ENCODE measurements around the gene C10orf90.

Gene C10orf90

DNA sequence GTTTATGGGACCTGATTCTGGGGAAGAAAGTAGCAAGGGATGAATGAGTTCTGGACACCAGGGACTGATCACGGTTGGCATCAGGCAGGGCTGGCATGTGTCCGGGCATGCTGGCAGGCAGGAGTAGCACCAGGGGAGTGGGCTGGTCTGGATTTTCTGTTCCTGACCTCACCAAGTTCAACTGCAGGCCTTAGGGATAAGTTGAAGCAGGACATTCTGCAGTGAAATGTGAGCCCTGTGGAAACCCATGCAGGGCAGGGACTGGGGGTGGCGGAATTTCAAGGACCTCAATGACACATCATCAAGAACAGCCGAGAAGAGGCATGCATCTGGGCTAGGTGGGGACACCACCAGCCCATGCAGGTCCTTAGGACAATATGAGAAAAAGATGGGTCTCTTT, 202.0 kb downstream of the C10orf90 start:
- H3K27me3 ChIP-seq (ENCODE audit: insufficient read depth, low read length) = no peaks in the 10 kb centered on the region
- no peak for TF ChIP-seq EZH2 (IDR thresholded peaks at IDR 0.05; ENCODE audit: borderline replicate concordance, low read length)
- TF ChIP-seq, protein P1, sequence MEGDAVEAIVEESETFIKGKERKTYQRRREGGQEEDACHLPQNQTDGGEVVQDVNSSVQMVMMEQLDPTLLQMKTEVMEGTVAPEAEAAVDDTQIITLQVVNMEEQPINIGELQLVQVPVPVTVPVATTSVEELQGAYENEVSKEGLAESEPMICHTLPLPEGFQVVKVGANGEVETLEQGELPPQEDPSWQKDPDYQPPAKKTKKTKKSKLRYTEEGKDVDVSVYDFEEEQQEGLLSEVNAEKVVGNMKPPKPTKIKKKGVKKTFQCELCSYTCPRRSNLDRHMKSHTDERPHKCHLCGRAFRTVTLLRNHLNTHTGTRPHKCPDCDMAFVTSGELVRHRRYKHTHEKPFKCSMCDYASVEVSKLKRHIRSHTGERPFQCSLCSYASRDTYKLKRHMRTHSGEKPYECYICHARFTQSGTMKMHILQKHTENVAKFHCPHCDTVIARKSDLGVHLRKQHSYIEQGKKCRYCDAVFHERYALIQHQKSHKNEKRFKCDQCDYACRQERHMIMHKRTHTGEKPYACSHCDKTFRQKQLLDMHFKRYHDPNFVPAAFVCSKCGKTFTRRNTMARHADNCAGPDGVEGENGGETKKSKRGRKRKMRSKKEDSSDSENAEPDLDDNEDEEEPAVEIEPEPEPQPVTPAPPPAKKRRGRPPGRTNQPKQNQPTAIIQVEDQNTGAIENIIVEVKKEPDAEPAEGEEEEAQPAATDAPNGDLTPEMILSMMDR (IDR thresholded peaks at IDR 0.05; ENCODE audit: low read length) = no peak
- no peak overlapping the region for H2AFZ ChIP-seq (ENCODE audit: low read length)
- H3K9me2 ChIP-seq (ENCODE audit: low read depth, low read length) = no peaks in the 10 kb centered on the region
- H3K9ac ChIP-seq (ENCODE audit: low read length) = no peak overlapping the region
- no peaks in the 10 kb centered on the region for H4K20me1 ChIP-seq (ENCODE audit: insufficient read depth, low read length)
- H3F3A ChIP-seq (ENCODE audit: insufficient read depth, low read length) = no peaks in the 10 kb centered on the region
- no peaks in the 10 kb centered on the region for H3K79me2 ChIP-seq (ENCODE audit: insufficient read depth, low read length)
- no peaks in the 10 kb centered on the region for H3K4me1 ChIP-seq (ENCODE audit: insufficient read depth, low read length, severe bottlenecking)
- H3K36me3 ChIP-seq (ENCODE audit: insufficient read depth, low read length) = no peaks in the 10 kb centered on the region
- no peaks in the 10 kb centered on the region for H3K9me3 ChIP-seq (ENCODE audit: low read length)
- no peak overlapping the region for H3K4me2 ChIP-seq (ENCODE audit: low read length)
- no peak overlapping the region for H3K4me3 ChIP-seq (ENCODE audit: low read depth, low read length, poor library complexity, severe bottlenecking)
- H3K27ac ChIP-seq (ENCODE audit: low read depth, low read length, poor library complexity, severe bottlenecking) = no peak overlapping the region

DNA sequence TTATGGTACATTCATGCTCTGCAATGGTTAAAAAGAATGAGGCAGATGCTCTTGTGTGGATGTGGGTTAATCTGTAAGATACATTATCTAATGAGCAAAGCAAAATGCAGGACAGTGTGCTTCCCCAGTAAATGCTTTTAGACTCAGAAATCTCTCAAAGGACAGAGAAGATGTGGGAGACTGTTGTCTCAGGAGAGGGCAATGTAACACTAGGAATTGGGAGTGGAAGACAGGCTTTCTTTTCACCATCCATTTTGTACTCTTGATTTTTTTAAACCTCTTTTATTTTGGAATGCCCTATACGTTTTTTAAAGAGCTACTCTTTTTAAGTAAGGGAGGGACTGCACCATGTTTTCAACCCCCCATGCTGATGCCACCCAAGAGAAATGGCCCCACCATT, 204.7 kb downstream of the C10orf90 start:
- Histone ChIP-seq H3F3A (ENCODE audit: insufficient read depth, low read length) (no peaks in the 10 kb centered on the region), H2AFZ (ENCODE audit: low read length) (no peak overlapping the region), H3K79me2 (ENCODE audit: insufficient read depth, low read length) (no peaks in the 10 kb centered on the region), H3K4me3 (ENCODE audit: low read depth, low read length, poor library complexity, severe bottlenecking) (no peak overlapping the region), H3K9ac (ENCODE audit: low read length) (no peak overlapping the region), H3K4me1 (ENCODE audit: insufficient read depth, low read length, severe bottlenecking) (no peaks in the 10 kb centered on the region), H3K9me2 (ENCODE audit: low read depth, low read length) (no peaks in the 10 kb centered on the region), H3K36me3 (ENCODE audit: insufficient read depth, low read length) (no peaks in the 10 kb centered on the region), H3K4me2 (ENCODE audit: low read length) (no peak overlapping the region), H4K20me1 (ENCODE audit: insufficient read depth, low read length) (no peaks in the 10 kb centered on the region), H3K9me3 (ENCODE audit: low read length) (no peaks in the 10 kb centered on the region), H3K27me3 (ENCODE audit: insufficient read depth, low read length) (no peaks in the 10 kb centered on the region), H3K27ac (ENCODE audit: low read depth, low read length, poor library complexity, severe bottlenecking) (no peak overlapping the region)
- no peak for TF ChIP-seq EZH2 (IDR thresholded peaks at IDR 0.05; ENCODE audit: borderline replicate concordance, low read length)
- TF ChIP-seq, protein P1 (IDR thresholded peaks at IDR 0.05; ENCODE audit: low read length) = no peak

DNA sequence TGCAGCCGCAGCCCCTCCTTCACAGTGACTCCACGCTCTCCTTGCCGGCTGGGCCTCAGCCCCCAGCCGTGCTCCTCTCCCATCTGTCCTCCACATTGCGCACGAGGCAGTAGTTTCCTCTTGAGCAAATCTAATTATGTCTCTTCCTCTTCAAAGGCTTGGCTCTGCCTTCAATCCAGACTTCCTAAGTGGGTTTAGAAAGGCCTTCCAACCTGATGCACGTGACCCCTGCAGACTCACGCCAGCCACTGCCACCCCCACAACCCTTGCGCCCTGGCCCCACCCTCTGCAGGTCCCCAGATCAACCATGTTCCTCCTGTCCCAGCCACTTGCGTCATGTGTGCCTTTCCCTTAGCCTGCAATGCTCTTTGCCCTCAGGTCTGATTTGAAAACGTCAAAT, 207.2 kb downstream of the C10orf90 start:
- no peaks in the 10 kb centered on the region for H3K36me3 ChIP-seq (ENCODE audit: insufficient read depth, low read length)
- no peaks in the 10 kb centered on the region for H3F3A ChIP-seq (ENCODE audit: insufficient read depth, low read length)
- TF ChIP-seq EZH2 (IDR thresholded peaks at IDR 0.05; ENCODE audit: borderline replicate concordance, low read length) = no peak
- TF ChIP-seq, protein P1 (IDR thresholded peaks at IDR 0.05; ENCODE audit: low read length) = no peak
- H3K9me2 ChIP-seq (ENCODE audit: low read depth, low read length) = no peaks in the 10 kb centered on the region
- no peaks in the 10 kb centered on the region for H4K20me1 ChIP-seq (ENCODE audit: insufficient read depth, low read length)
- no peaks in the 10 kb centered on the region for H3K79me2 ChIP-seq (ENCODE audit: insufficient read depth, low read length)
- H3K9ac ChIP-seq (ENCODE audit: low read length) = no peak overlapping the region
- no peak overlapping the region for H3K27ac ChIP-seq (ENCODE audit: low read depth, low read length, poor library complexity, severe bottlenecking)
- no peaks in the 10 kb centered on the region for H3K4me1 ChIP-seq (ENCODE audit: insufficient read depth, low read length, severe bottlenecking)
- no peaks in the 10 kb centered on the region for H3K27me3 ChIP-seq (ENCODE audit: insufficient read depth, low read length)
- H3K4me2 ChIP-seq (ENCODE audit: low read length) = no peak overlapping the region
- no peak overlapping the region for H3K4me3 ChIP-seq (ENCODE audit: low read depth, low read length, poor library complexity, severe bottlenecking)
- H2AFZ ChIP-seq (ENCODE audit: low read length) = no peak overlapping the region
- H3K9me3 ChIP-seq (ENCODE audit: low read length) = no peaks in the 10 kb centered on the region
